ENCODE data around the gene NECTIN4. TPM values are rescaled to one million over a fixed set of nuclear protein-coding genes. Genes with fewer than 3 reads are reported as not detected.

NECTIN4 gene
- total and polyA plus RNA-seq, 2 of the 13 experiments (the other 11 are each of a cell fraction or from before 2014, with no cell fraction given) = 5.9 to 12.4 TPM

DNA sequence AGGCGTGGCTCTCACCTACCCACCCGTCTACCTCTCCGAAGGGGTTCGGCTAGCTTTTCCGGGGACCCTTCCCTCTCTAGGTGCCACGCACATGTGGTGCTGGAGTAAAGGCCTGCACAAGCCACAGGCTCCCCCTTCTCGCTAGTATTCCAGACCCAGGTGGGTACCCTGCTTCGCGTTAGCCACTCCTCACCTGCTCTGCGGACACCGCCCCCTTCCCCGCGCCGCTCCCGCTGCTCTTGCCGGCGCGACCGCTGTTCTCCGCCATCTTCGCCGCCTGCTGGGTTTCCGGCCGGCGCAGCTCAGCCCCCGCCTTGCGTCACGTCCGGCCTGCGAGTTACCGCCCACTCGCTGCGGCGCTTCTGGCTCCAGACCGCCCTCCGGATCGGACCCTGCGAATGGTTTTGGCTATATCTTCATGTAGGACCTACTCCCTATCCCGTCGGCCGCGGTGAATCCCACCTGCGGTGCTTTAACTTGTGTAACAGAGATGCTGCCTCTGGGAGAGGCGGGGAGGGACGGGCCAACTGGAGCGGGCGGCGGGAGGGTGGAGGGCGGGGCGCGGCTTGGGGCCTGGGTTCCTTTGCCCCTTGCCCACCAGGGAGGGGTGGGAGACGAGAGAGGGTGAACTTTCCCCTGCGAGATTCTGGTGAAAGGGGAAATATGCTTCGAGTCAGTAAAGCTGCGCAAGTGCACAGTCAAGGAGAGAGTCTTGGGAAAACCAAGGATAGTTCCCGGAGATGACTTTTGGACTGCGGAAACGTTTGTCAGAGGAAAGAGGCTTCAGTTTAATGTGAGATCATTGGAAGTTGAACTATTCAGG, 28.6 kb upstream of the NECTIN4 start, which contains the start of the genes NIT1 and PFDN2 (continued):
- no peak; the same call in 1 of the 2 replicates for TF ChIP-seq ZNF691 (CRISPR knock-in tag; IDR thresholded peaks at IDR 0.05; ENCODE audit: borderline replicate concordance, low read depth)
- TF ChIP-seq, protein P1, sequence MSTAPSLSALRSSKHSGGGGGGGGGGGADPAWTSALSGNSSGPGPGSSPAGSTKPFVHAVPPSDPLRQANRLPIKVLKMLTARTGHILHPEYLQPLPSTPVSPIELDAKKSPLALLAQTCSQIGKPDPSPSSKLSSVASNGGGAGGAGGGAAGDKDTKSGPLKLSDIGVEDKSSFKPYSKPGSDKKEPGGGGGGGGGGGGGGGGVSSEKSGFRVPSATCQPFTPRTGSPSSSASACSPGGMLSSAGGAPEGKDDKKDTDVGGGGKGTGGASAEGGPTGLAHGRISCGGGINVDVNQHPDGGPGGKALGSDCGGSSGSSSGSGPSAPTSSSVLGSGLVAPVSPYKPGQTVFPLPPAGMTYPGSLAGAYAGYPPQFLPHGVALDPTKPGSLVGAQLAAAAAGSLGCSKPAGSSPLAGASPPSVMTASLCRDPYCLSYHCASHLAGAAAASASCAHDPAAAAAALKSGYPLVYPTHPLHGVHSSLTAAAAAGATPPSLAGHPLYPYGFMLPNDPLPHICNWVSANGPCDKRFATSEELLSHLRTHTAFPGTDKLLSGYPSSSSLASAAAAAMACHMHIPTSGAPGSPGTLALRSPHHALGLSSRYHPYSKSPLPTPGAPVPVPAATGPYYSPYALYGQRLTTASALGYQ (CRISPR knock-in tag; IDR thresholded peaks at IDR 0.05) = peak; percentile 32; the same call in 1 of the 2 replicates
- 0 out of 2 replicates have a peak, but pooled peaks have one; percentile 10 for TF ChIP-seq ZMYM3 (CRISPR knock-in tag; IDR thresholded peaks at IDR 0.05)
- no peak for TF ChIP-seq THAP8 (CRISPR knock-in tag; IDR thresholded peaks at IDR 0.05; ENCODE audit: borderline replicate concordance)
- peak; percentile 71; the same call in 1 of the 2 replicates for TF ChIP-seq ZNF205 (CRISPR knock-in tag; IDR thresholded peaks at IDR 0.05)
- TF ChIP-seq NR2F6 (IDR thresholded peaks at IDR 0.05) = no peak
- TF ChIP-seq NR2F6 (CRISPR knock-in tag; IDR thresholded peaks at IDR 0.05) = no peak
- TF ChIP-seq MXD3 (CRISPR knock-in tag; IDR thresholded peaks at IDR 0.05) = peak; percentile 91
- TF ChIP-seq TP53 (CRISPR knock-in tag; conservative IDR thresholded peaks at IDR 0.05) = peak; percentile 56; the same call in 1 of the 2 replicates
- peak; percentile 90 for TF ChIP-seq PHF8 (CRISPR knock-in tag; IDR thresholded peaks at IDR 0.05)
- TF ChIP-seq, protein P2, sequence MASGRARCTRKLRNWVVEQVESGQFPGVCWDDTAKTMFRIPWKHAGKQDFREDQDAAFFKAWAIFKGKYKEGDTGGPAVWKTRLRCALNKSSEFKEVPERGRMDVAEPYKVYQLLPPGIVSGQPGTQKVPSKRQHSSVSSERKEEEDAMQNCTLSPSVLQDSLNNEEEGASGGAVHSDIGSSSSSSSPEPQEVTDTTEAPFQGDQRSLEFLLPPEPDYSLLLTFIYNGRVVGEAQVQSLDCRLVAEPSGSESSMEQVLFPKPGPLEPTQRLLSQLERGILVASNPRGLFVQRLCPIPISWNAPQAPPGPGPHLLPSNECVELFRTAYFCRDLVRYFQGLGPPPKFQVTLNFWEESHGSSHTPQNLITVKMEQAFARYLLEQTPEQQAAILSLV (CRISPR knock-in tag; IDR thresholded peaks at IDR 0.05; ENCODE audit: borderline replicate concordance) = 0 out of 2 replicates have a peak, but pooled peaks have one; percentile 23
- 0 out of 2 replicates have a peak, but pooled peaks have one; percentile 20 for TF ChIP-seq PHF21A (CRISPR knock-in tag; IDR thresholded peaks at IDR 0.05)
- peak; percentile 87 for TF ChIP-seq SP4 (CRISPR knock-in tag; IDR thresholded peaks at IDR 0.05)
- TF ChIP-seq DZIP1 (CRISPR knock-in tag; IDR thresholded peaks at IDR 0.05) = no peak
- peak; percentile 86 for TF ChIP-seq ZNF160 (CRISPR knock-in tag; IDR thresholded peaks at IDR 0.05)
- no peak for TF ChIP-seq DMTF1 (CRISPR knock-in tag; IDR thresholded peaks at IDR 0.05)

Data from HepG2 (cell line).